H9 (cell line): ENCODE data around the gene PVALB. TPM values are rescaled to one million over a fixed set of nuclear protein-coding genes. Genes with fewer than 3 reads are reported as not detected.

Experiments used
- DNase-seq: peaks from one replicate; pipeline ENCODE4 v3.0.0-alpha.2; 2017
- H2AFZ ChIP-seq: one replicate; pipeline ENCODE4 v1.6.1; 2013; ENCODE audit warnings: mild to moderate bottlenecking, low read length, control low read depth, moderate library complexity
- H2AK5ac ChIP-seq: 2 replicates; pipeline ENCODE4 v1.6.1; 2013; ENCODE audit warnings: low read length, control low read depth, mixed read lengths; ENCODE audit not compliant: insufficient read length
- H2BK120ac ChIP-seq: one replicate; pipeline ENCODE4 v1.6.1; 2013; ENCODE audit warnings: low read depth, mild to moderate bottlenecking, low read length, control low read depth, inconsistent platforms; ENCODE audit not compliant: poor library complexity, severe bottlenecking
- H2BK12ac ChIP-seq: 2 replicates; pipeline ENCODE4 v1.6.1; 2013; ENCODE audit warnings: low read length, control low read depth, mixed read lengths, low read depth; ENCODE audit not compliant: insufficient read length
- H2BK15ac ChIP-seq: 2 replicates; pipeline ENCODE4 v1.6.1; 2013; ENCODE audit warnings: low read depth, low read length, control low read depth
- H2BK20ac ChIP-seq: one replicate; pipeline ENCODE4 v1.6.1; 2013; ENCODE audit warnings: low read depth, mild to moderate bottlenecking, low read length, control low read depth, inconsistent platforms; ENCODE audit not compliant: poor library complexity, severe bottlenecking
- H2BK5ac ChIP-seq: 2 replicates; pipeline ENCODE4 v1.6.1; 2013; ENCODE audit warnings: low read length, control low read depth, mixed read lengths; ENCODE audit not compliant: insufficient read length
- H3K14ac ChIP-seq: 2 replicates; pipeline ENCODE4 v1.6.1; 2013; ENCODE audit warnings: low read length, control low read depth; ENCODE audit not compliant: insufficient read depth
- H3K18ac ChIP-seq: 2 replicates; pipeline ENCODE4 v1.6.1; 2013; ENCODE audit warnings: low read depth, mild to moderate bottlenecking, mixed read lengths, low read length, control low read depth; ENCODE audit not compliant: insufficient read length
- H3K23ac ChIP-seq: 2 replicates; pipeline ENCODE4 v1.6.1; 2013; ENCODE audit warnings: low read length, control low read depth, mixed read lengths, low read depth; ENCODE audit not compliant: insufficient read length
- H3K23me2 ChIP-seq: 2 replicates; pipeline ENCODE4 v1.6.1; 2013; ENCODE audit warnings: low read depth, mild to moderate bottlenecking, mixed read lengths, low read length, control low read depth; ENCODE audit not compliant: insufficient read length, poor library complexity, severe bottlenecking
- H3K27ac ChIP-seq: 2 replicates; pipeline ENCODE4 v1.5.1; 2013; ENCODE audit warnings: low read length, control low read depth, mixed read lengths, low read depth; ENCODE audit not compliant: insufficient read length
- H3K27me3 ChIP-seq: 2 replicates; pipeline ENCODE4 v1.6.1; 2013; ENCODE audit warnings: low read length, control low read depth, inconsistent platforms; ENCODE audit not compliant: insufficient read depth
- H3K4ac ChIP-seq: 2 replicates; pipeline ENCODE4 v1.6.1; 2013; ENCODE audit warnings: low read depth, mild to moderate bottlenecking, control low read depth, inconsistent platforms, low read length, moderate library complexity
- H3K4me1 ChIP-seq: 2 replicates; pipeline ENCODE4 v1.6.1; 2013; ENCODE audit warnings: low read length, control low read depth, inconsistent platforms; ENCODE audit not compliant: insufficient read depth
- H3K4me2 ChIP-seq: 2 replicates; pipeline ENCODE4 v1.6.1; 2013; ENCODE audit warnings: low read length, control low read depth, mixed read lengths; ENCODE audit not compliant: insufficient read length, insufficient read depth
- H3K56ac ChIP-seq: 2 replicates; pipeline ENCODE4 v1.6.1; 2013; ENCODE audit warnings: low read depth, mild to moderate bottlenecking, mixed read lengths, low read length, control low read depth; ENCODE audit not compliant: insufficient read length
- H3K79me1 ChIP-seq: 2 replicates; pipeline ENCODE4 v1.6.1; 2013; ENCODE audit warnings: low read depth, mild to moderate bottlenecking, moderate library complexity, low read length, control low read depth, inconsistent platforms; ENCODE audit not compliant: insufficient read depth, poor library complexity, severe bottlenecking
- H3K79me2 ChIP-seq: 2 replicates; pipeline ENCODE4 v1.6.1; 2013; ENCODE audit warnings: low read length, control low read depth, inconsistent platforms; ENCODE audit not compliant: insufficient read depth
- H3K9ac ChIP-seq: 2 replicates; pipeline ENCODE4 v1.6.1; 2013; ENCODE audit warnings: low read length, control low read depth, mixed read lengths; ENCODE audit not compliant: insufficient read length; ENCODE audit errors: extremely low read depth
- H3K9me3 ChIP-seq: one replicate; pipeline ENCODE4 v1.6.1; 2013; ENCODE audit warnings: low read depth, low read length, inconsistent platforms; ENCODE audit not compliant: control insufficient read depth
- H3T11ph ChIP-seq: one replicate; pipeline ENCODE4 v1.6.1; 2013; ENCODE audit warnings: mild to moderate bottlenecking, low read length, control low read depth, inconsistent platforms
- H4K20me1 ChIP-seq: one replicate; pipeline ENCODE4 v1.6.1; 2013; ENCODE audit not compliant: control insufficient read depth, insufficient read length, insufficient read depth
- H4K5ac ChIP-seq: 2 replicates; pipeline ENCODE4 v1.6.1; 2013; ENCODE audit warnings: low read depth, mild to moderate bottlenecking, mixed read lengths, low read length, control low read depth; ENCODE audit not compliant: insufficient read length
- H4K8ac ChIP-seq: replicated peaks from 2 replicates; pipeline ENCODE4 v1.6.1; 2013; ENCODE audit warnings: low read length, control low read depth, mixed read lengths, low read depth; ENCODE audit not compliant: insufficient read length
- H4K91ac ChIP-seq: 2 replicates; pipeline ENCODE4 v1.6.1; 2013; ENCODE audit warnings: low read depth, mild to moderate bottlenecking, moderate library complexity, mixed read lengths, low read length, control low read depth; ENCODE audit not compliant: insufficient read length
- H3K27ac Mint-ChIP-seq, 3 experiments: 2 replicates in 2 of 3; 3 replicates in 1 of 3; pipeline ENCODE4 v1.8.0; 2020 to 2021; ENCODE audit warnings: mixed read lengths in 3 of 3, mild to moderate bottlenecking in 1 of 3, moderate library complexity in 1 of 3
- H3K27me3 Mint-ChIP-seq: 2 replicates; pipeline ENCODE4 v1.8.0; 2021; ENCODE audit warnings: low read depth, mild to moderate bottlenecking, moderate library complexity, mixed read lengths
- H3K36me3 Mint-ChIP-seq, 3 experiments: 2 replicates in 2 of 3; 3 replicates in 1 of 3; pipeline ENCODE4 v1.8.0; 2020 to 2021; ENCODE audit warnings: low read depth in 3 of 3, mixed read lengths in 3 of 3; ENCODE audit not compliant: insufficient read depth in 1 of 3
- H3K4me1 Mint-ChIP-seq, 2 experiments: 2 replicates each; pipeline ENCODE4 v1.8.0; 2020; ENCODE audit warnings: mixed read lengths in 2 of 2
- H3K4me3 Mint-ChIP-seq, 2 experiments: 2 replicates in 1 of 2; 3 replicates in 1 of 2; pipeline ENCODE4 v1.8.0; 2020 to 2021; ENCODE audit warnings: mild to moderate bottlenecking in 2 of 2, mixed read lengths in 2 of 2, moderate library complexity in 1 of 2
- H3K9me3 Mint-ChIP-seq, 2 experiments: 2 replicates in 1 of 2; 3 replicates in 1 of 2; pipeline ENCODE4 v1.8.0; 2020; ENCODE audit warnings: mild to moderate bottlenecking in 2 of 2, mixed read lengths in 2 of 2, moderate library complexity in 1 of 2
- WGBS: extraction: QIAGEN DNeasy Blood & Tissue Kit; methylation state at CpG from one replicate; pipeline ENCODE4 v1.1.7; 2013; ENCODE audit warnings: missing lambda C conversion rate, low lambda C conversion rate, mixed read lengths; ENCODE audit not compliant: insufficient read length; ENCODE audit errors: extremely low coverage; 5-methylcytosine and 5-hydroxymethylcytosine counted together
- total RNA-seq: library from RNA; stranded (reverse); gene quantifications from 2 replicates; pipeline ENCODE4 v1.2.1, GENCODE V29; 2021
- TF ChIP-seq, protein P1 (sequence below): fragments of 200-600 bp; sonication (generic); conservative IDR thresholded peaks from 3 replicates; pipeline ENCODE4 v1.8.0; 2021; ENCODE audit warnings: antibody characterized with exemption, mild to moderate bottlenecking

The PVALB gene
- total RNA-seq, 1 experiment from 2014 or later: 2.7 TPM

- no peak overlapping the region for H3K56ac ChIP-seq
- H3K4me2 ChIP-seq: no peak overlapping the region
- H3K27ac Mint-ChIP-seq: no peak overlapping the region
- no peak overlapping the region for H3K23ac ChIP-seq
- no peak overlapping the region for H2AFZ ChIP-seq
- WGBS: no CpG with 5 or more reads among the region's 13 CpGs
- no peak overlapping the region for H2BK12ac ChIP-seq
- H3K9me3 Mint-ChIP-seq: no peaks in the 10 kb centered on the region
- H3K79me2 ChIP-seq: no peaks in the 10 kb centered on the region
- no peak overlapping the region for H3K9ac ChIP-seq
- H2BK5ac ChIP-seq: no peak overlapping the region
- no peak overlapping the region for H3K18ac ChIP-seq
- no peak overlapping the region for H3K27ac ChIP-seq
- H3K27me3 ChIP-seq: no peaks in the 10 kb centered on the region
- no peak overlapping the region for H2BK15ac ChIP-seq
- no peak for DNase-seq
- H3K36me3 Mint-ChIP-seq: peaks cover 5 to 35% (median 32%) of the 10 kb centered on the region in 3 experiments; a peak in 6 of 7 replicates
- H4K20me1 ChIP-seq: no peaks in the 10 kb centered on the region
- H2BK20ac ChIP-seq: no peak overlapping the region
- no peak overlapping the region for H2AK5ac ChIP-seq
- H3K4me1 ChIP-seq: no peaks in the 10 kb centered on the region
- no peaks in the 10 kb centered on the region for H3K23me2 ChIP-seq
- H3K4ac ChIP-seq: no peak overlapping the region
- no peaks in the 10 kb centered on the region for H3K9me3 ChIP-seq
- H3K14ac ChIP-seq: no peak overlapping the region
- no peak overlapping the region for H2BK120ac ChIP-seq
- H4K91ac ChIP-seq: no peak overlapping the region
- no peaks in the 10 kb centered on the region for H3K27me3 Mint-ChIP-seq
- no peak overlapping the region for H4K5ac ChIP-seq
- H3T11ph ChIP-seq: no peak overlapping the region
- no peaks in the 10 kb centered on the region for H3K79me1 ChIP-seq
- TF ChIP-seq, protein P1, sequence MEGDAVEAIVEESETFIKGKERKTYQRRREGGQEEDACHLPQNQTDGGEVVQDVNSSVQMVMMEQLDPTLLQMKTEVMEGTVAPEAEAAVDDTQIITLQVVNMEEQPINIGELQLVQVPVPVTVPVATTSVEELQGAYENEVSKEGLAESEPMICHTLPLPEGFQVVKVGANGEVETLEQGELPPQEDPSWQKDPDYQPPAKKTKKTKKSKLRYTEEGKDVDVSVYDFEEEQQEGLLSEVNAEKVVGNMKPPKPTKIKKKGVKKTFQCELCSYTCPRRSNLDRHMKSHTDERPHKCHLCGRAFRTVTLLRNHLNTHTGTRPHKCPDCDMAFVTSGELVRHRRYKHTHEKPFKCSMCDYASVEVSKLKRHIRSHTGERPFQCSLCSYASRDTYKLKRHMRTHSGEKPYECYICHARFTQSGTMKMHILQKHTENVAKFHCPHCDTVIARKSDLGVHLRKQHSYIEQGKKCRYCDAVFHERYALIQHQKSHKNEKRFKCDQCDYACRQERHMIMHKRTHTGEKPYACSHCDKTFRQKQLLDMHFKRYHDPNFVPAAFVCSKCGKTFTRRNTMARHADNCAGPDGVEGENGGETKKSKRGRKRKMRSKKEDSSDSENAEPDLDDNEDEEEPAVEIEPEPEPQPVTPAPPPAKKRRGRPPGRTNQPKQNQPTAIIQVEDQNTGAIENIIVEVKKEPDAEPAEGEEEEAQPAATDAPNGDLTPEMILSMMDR: no peak
- H3K4me3 Mint-ChIP-seq: no peak overlapping the region
- H3K4me1 Mint-ChIP-seq: peaks cover 14 to 15% of the 10 kb centered on the region in 2 experiments
- no peak overlapping the region for H4K8ac ChIP-seq
Measured at GRCh38 chr22:36768616-36769015, 48.2 kb downstream of the PVALB start.
